Activated T-helper 17 cell treated with anti-CD3 and anti-CD28 coated beads, Interleukin-2, amount 50 U/mL, for 72 hours (primary cell): ENCODE measurements around the gene ZBTB21. TPM values are rescaled to one million over a fixed set of nuclear protein-coding genes. Genes with fewer than 3 reads are reported as not detected.
"Not testable (repeated sequence)": the region's sequence is repeated elsewhere in the genome, so short reads cannot be mapped to it uniquely, and the experiment has no call there.

Source experiments
- ATAC-seq: fragments of 150-1000 bp; cut with Tn5 transposase; replicated peaks from 2 replicates; pipeline ENCODE4 v1.10.0; 2021; ENCODE audit warnings: mild to moderate bottlenecking, moderate library complexity
- H3K27ac Mint-ChIP-seq: one replicate; pipeline ENCODE4 v1.8.0; 2022; ENCODE audit warnings: mixed read lengths
- H3K27me3 Mint-ChIP-seq: one replicate; pipeline ENCODE4 v1.8.0; 2022; ENCODE audit warnings: mixed read lengths
- H3K36me3 Mint-ChIP-seq: one replicate; pipeline ENCODE4 v1.8.0; 2022; ENCODE audit warnings: low read depth, mild to moderate bottlenecking, mixed read lengths
- H3K4me1 Mint-ChIP-seq: one replicate; pipeline ENCODE4 v1.8.0; 2022; ENCODE audit warnings: mixed read lengths
- H3K4me3 Mint-ChIP-seq: one replicate; pipeline ENCODE4 v1.8.0; 2022; ENCODE audit warnings: mild to moderate bottlenecking, mixed read lengths
- H3K9me3 Mint-ChIP-seq: one replicate; pipeline ENCODE4 v1.8.0; 2022; ENCODE audit warnings: mixed read lengths
- total RNA-seq, 2 donors: library from RNA; stranded (reverse); gene quantifications; one replicate each; pipeline ENCODE4 v1.2.3, GENCODE V29; 2022

Gene ZBTB21
- total RNA-seq, 2 donors from 2014 or later: 18.5 to 37.2 TPM

DNA sequence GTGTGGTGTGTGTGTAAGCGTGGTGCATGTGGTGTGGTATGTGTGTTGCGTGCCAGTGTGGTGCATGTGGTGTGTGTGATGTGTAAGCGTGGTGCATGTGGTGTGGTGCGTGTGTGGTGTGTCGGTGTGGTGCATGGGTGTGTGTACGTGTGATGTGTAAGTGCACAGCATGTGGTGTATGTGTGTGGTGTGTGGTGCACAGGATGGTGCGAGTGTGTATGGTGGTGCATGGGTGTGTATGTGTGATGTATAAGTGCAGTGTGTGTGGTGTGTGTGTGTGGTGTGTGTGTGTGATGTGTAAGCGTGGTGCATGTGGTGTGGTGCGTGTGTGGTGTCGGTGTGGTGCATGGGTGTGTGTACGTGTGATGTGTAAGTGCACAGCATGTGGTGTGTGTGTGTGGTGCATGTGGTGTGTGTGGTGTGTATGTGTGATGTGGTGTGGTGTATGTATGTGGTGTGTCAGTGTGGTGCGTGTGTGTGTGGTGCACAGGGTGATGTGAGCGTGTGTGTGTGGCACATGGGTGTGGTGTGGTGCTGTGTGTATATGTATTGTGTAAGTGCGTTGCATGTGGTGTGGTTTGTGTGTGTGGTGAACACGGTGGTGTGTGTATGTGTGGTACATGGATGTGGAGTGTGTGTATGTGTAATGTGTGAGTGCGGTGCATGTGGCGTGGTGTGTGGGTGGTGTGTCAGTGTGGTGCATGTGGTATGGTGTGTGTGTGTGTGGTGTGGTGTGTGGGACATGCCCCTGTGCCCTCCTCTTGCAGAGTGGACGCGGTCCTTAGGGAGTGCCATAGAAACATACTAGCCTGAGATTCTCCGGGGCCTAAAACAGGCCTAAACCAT lies 55.3 kb downstream of the ZBTB21 start:
- H3K27ac Mint-ChIP-seq: no peak overlapping the region
- peaks cover 13% of the 10 kb centered on the region for H3K4me1 Mint-ChIP-seq
- no peak for ATAC-seq
- H3K27me3 Mint-ChIP-seq: peaks cover 10% of the 10 kb centered on the region
- H3K36me3 Mint-ChIP-seq: no peaks in the 10 kb centered on the region
- peak overlapping the region; percentile 10 for H3K4me3 Mint-ChIP-seq
- no peaks in the 10 kb centered on the region for H3K9me3 Mint-ChIP-seq

DNA sequence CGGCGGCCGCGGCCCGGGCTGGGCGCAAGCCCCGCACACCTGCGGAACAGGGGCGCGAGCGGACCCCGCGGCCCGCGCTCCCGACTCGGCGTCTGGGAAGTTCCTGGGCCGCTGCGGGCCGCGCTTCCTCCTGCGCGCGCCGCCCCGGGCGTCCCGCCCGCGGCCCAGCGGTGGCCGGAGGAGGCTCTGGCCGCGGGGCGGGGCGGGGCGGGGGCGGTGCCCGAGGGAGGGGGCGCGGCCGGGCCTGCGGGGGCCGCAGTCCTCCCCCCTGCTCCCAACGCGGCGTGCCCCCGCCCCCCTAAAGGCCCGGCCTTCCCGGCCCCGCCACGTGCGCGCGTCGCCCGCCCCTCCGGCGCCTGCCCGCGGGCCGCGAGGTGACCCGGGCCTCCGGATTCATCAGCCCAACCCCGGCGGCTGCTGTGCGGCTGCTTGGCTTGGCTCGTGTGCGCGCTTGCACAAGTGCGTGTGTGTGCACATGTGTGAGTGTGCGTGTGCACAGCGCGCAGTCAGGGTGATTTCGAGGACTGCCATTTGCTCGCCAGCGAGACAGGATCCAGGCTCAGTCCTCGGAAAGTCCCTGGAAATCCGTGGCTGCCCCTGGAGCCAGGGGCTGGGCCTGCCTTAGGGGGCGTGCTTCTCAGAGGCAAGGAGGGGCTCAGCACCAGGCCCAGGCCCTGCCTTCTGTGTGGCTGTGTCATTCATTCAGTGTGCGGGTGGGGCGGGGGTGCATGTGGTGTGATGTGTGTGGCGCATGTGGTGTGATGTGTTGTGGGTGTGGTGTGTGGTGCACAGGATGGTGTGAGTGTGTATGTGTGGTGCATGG lies 56.1 kb downstream of the ZBTB21 start, which contains the start of gene C2CD2:
C2CD2 (minus strand) TSS at position 188 of the 823 bp plus-strand sequence. CDS start 370 bp downstream, outside the sequence.
- H3K27ac Mint-ChIP-seq: no peak within 1 kb of the TSS
- H3K9me3 Mint-ChIP-seq: no peaks in the 10 kb centered on the region
- H3K4me3 Mint-ChIP-seq: peak within 1 kb of the TSS; percentile 47
- ATAC-seq: peak; percentile 54
- peaks cover 10% of the 10 kb centered on the region for H3K27me3 Mint-ChIP-seq
- no peaks in the 10 kb centered on the region for H3K36me3 Mint-ChIP-seq
- peaks cover 13% of the 10 kb centered on the region for H3K4me1 Mint-ChIP-seq

DNA sequence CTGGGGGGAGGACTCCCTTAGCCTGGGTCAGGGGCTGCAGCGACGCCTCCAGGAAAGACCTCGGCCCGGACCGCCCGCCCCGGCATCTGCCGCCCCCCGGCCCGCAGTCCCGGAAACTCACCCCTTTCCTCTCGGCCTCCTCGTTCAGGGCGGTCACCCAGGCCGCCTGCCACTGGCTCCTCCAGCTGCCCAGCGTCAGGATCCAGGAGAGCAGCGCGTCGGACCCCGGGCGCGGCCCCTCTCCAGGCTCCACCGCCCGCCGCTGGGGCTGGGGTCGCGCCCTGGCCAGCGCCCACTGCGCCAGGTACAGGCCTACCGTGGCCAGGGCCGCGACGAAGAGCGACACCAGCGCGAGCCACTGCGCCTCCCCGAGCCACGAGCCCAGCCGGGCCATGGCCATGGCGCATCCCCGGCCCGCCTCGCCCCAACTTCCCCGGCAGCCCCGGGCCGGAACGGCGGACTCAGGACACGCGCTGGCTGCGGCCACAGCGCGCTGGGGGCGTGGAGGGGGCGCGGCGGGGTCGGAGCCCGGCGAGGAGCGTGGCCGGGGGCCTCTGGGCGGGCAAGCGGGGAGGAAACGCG lies 56.8 kb downstream of the ZBTB21 start:
- H3K9me3 Mint-ChIP-seq: no peaks in the 10 kb centered on the region
- H3K27ac Mint-ChIP-seq: no peak overlapping the region
- H3K36me3 Mint-ChIP-seq: no peaks in the 10 kb centered on the region
- peaks cover 10% of the 10 kb centered on the region for H3K27me3 Mint-ChIP-seq
- H3K4me3 Mint-ChIP-seq: peak overlapping the region; percentile 47
- ATAC-seq: peak; percentile 43
- H3K4me1 Mint-ChIP-seq: peaks cover 13% of the 10 kb centered on the region

DNA sequence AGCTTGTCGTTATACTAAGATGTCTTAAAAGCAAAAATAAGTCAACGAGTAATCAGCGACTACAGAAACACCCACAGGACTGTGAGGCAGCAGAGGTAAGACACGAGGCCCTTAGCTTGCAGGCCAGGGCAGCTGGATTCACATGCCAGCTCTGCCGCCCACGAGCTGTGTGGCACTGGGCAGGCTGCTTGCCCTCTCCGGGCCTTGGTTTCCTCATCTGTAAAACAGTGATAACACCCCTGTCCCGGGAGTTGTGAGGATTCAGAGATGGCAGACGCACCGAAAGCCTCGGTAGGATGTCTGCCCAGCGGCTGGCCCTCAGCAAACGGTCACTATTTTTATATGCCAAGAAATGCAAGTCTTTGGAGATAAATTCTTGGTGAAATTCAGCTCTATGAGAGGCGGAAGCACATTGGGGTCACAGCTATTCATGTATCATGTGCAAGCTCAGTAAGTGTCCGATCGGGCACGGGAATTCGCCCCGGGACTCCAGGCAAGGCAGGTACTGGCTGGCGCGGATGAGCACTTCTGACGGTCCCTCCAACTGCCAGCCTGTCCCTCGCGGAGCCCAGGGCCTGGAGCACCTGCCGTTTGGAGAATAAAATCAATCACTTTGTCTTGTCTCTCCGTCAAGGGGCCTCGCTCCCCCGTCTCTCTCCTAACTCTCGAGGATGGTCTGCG lies 57.5 kb downstream of the ZBTB21 start:
- Mint-ChIP-seq H3K4me3 (peak overlapping the region; percentile 47), H3K36me3 (no peaks in the 10 kb centered on the region), H3K27ac (no peak overlapping the region), H3K27me3 (peaks cover 10% of the 10 kb centered on the region), H3K4me1 (peaks cover 13% of the 10 kb centered on the region), H3K9me3 (no peaks in the 10 kb centered on the region)
- ATAC-seq: no peak

DNA sequence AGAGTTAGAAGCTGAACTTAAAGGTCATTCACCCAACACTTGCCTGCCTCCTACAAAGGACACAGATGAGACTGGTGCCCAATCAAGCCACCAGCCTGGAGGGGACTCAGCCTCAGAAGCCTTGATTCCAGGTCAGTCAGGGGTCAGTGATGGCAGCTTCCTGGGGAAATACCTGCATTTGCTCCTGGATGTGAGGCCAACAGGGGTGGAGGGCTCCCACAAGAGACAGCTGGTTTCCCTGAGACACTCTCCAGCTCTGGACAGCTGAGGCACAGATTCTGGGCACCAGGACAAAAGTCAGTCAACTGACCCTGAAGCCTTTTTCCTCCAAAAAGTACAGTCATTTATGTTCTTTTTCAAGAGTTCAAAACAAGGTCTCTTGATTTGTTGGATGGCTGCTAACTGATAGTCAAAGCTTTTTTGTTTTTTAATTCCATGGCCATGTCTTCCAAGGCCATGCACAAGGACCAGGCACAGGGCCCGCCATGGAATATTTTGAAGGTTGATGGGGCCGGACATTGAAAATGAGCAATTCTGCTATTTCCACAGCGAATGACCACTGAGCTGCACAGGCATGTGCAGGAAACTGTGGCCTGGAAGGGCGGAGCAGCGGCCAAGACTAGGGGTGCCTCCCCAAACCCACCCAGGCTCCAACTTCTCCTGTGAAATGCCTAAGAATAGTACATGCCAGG lies 58.1 kb downstream of the ZBTB21 start:
- H3K4me3 Mint-ChIP-seq: peak overlapping the region; percentile 47

DNA sequence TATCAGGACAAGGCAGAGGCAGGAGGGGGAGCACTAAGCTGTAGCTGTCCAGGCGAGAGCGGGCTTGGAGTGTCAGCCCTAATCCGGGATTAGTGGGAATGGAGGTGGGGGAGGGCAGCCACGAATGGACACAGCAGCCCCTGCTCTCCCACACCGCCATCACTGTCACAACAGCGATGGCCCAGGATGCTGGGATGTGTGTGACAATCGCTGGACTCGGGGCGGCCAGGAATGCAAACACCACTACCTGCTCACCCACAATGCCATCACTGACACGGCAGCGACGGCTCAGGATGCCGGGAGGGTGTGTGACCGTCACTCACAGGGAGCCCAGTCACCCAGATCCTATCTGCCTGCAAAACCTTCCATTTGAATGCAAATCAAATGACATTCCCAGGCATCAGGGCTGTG lies 59.2 kb downstream of the ZBTB21 start:
- Mint-ChIP-seq H3K36me3 (no peaks in the 10 kb centered on the region), H3K27me3 (peaks cover 10% of the 10 kb centered on the region), H3K4me3 (no peak overlapping the region), H3K9me3 (no peaks in the 10 kb centered on the region), H3K4me1 (peaks cover 9% of the 10 kb centered on the region), H3K27ac (no peak overlapping the region)
- no peak for ATAC-seq

More for the DNA sequence above, 58.1 kb downstream of the ZBTB21 start:
- no peaks in the 10 kb centered on the region for H3K9me3 Mint-ChIP-seq
- H3K4me1 Mint-ChIP-seq: peaks cover 11% of the 10 kb centered on the region
- no peak for ATAC-seq
- no peak overlapping the region for H3K27ac Mint-ChIP-seq
- no peaks in the 10 kb centered on the region for H3K36me3 Mint-ChIP-seq
- peaks cover 10% of the 10 kb centered on the region for H3K27me3 Mint-ChIP-seq

DNA sequence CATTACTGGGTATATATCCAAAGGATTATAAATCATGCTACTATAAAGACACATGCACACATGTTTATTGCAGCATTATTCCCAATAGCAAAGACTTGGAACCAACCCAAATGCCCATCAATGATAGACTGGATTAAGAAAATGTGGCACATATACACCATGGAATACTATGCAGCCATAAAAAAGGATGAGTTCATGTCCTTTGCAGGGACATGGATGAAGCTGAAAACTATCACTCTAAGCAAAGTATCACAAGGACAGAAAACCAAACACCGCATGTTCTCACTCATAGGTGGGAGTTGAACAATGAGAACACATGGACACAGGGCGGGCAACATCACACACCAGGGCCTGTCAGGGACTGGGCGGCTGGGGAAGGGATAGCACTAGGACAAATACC lies 60.5 kb downstream of the ZBTB21 start:
- not testable (repeated sequence) for H3K4me3 Mint-ChIP-seq, H3K9me3 Mint-ChIP-seq, H3K27ac Mint-ChIP-seq, H3K4me1 Mint-ChIP-seq, H3K27me3 Mint-ChIP-seq, H3K36me3 Mint-ChIP-seq, ATAC-seq

DNA sequence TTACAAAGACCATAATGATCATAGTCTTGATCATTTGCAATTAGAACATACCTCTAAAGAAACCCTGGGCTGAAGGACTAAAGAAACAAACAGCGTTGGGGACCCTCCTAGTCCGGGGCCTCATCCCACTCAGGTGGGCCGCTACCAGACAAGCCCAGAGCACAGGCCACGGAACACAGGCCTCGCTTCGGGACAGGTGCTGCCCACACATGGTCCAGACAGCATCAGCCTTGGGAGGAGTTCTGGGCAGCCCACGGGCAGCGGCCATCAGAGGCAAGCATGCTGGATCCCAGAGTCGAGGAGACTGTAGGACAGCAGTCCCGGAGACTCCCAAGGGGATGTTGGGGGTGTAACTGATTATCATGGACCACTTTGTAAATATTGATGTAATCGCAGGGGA lies 61.3 kb downstream of the ZBTB21 start:
- ATAC-seq: no peak
- no peak overlapping the region for H3K27ac Mint-ChIP-seq
- H3K4me3 Mint-ChIP-seq: no peak overlapping the region
- no peaks in the 10 kb centered on the region for H3K4me1 Mint-ChIP-seq
- H3K36me3 Mint-ChIP-seq: no peaks in the 10 kb centered on the region
- H3K9me3 Mint-ChIP-seq: no peaks in the 10 kb centered on the region
- no peaks in the 10 kb centered on the region for H3K27me3 Mint-ChIP-seq

DNA sequence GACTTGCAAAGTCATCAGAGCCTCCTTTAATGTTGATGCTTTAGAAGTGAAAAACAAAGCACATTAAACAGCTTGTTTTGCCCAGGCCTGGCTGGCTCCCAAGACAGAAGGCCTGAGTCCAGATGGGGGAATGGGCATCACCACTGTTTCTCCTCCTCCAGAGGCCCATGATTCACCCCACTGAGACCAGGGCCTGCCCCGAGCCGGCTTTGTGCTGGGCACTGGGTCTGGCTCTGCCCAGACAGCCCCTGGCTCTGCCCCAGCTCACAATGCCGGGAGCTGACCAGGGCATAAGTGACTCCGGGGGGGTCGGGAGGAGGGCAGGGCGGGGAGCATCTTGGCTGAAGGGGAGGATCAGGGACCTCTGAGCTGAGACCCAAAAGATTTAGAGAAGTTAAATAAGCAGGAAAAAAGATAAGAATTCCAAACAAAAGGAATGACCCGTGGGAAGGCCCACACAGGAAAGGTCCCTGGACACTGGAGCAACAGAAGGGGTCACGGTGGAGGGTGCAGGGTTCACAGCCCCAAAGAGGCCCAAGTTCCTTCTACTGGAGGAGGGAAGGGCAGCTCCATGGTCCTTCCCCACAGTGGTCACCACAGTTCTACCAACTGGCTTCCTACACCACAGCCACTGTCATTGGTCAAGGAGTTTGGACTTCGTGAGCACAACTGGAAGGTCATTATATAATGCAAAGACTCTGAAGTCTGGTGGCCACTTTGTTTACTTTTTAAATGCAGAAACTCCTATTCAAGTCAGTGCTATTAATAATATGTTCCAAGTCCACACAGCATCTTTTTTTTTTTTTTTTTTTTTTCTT lies 61.9 kb downstream of the ZBTB21 start:
- Mint-ChIP-seq H3K27ac (no peak overlapping the region), H3K4me3 (no peak overlapping the region), H3K4me1 (no peaks in the 10 kb centered on the region), H3K9me3 (no peaks in the 10 kb centered on the region), H3K27me3 (no peaks in the 10 kb centered on the region), H3K36me3 (no peaks in the 10 kb centered on the region)
- no peak for ATAC-seq

DNA sequence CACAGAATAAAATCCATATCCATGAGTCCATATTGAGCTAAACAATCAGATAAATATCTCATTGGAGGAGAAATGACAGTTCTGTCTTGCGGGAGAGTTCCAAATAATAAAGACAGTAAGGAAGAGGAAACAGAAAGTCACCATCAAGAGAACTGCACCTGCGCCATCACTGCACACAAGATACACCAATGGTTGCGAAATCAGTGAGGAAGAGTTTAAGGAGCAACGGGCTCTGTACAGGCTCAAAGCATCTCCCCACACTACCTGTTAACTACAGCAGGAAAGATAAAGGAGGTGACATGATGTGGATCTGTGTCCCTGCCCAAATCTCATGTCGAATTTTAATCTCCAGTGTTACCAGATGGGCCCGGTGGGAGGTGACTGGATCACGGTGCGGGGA lies 64.2 kb downstream of the ZBTB21 start:
- no peak for ATAC-seq
- H3K36me3 Mint-ChIP-seq: no peaks in the 10 kb centered on the region
- no peaks in the 10 kb centered on the region for H3K27me3 Mint-ChIP-seq
- H3K9me3 Mint-ChIP-seq: no peaks in the 10 kb centered on the region
- H3K4me3 Mint-ChIP-seq: no peak overlapping the region
- no peaks in the 10 kb centered on the region for H3K4me1 Mint-ChIP-seq
- H3K27ac Mint-ChIP-seq: no peak overlapping the region

DNA sequence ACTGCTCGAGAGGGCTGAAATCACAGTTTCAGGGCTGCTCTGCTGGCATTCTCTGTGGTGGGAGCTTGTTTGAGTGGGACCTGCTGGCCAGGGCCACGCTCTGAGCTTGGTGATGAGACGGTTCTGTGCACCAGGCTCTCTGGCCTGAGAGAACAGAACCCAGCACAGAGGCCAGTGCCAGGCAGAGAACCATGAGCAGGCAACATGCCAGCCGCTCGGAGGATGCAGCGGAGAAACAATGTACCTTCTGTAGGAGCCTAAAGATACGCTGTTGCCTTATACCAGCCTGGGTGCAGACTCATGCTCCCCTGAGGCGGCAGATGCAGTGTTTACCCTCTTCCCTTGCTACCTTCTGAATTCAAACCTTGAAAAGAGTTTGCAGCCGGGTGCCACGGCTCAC lies 66.3 kb downstream of the ZBTB21 start:
- Mint-ChIP-seq H3K27me3 (no peaks in the 10 kb centered on the region), H3K4me1 (no peaks in the 10 kb centered on the region), H3K27ac (no peak overlapping the region), H3K4me3 (no peak overlapping the region), H3K36me3 (no peaks in the 10 kb centered on the region), H3K9me3 (no peaks in the 10 kb centered on the region)
- ATAC-seq: no peak

DNA sequence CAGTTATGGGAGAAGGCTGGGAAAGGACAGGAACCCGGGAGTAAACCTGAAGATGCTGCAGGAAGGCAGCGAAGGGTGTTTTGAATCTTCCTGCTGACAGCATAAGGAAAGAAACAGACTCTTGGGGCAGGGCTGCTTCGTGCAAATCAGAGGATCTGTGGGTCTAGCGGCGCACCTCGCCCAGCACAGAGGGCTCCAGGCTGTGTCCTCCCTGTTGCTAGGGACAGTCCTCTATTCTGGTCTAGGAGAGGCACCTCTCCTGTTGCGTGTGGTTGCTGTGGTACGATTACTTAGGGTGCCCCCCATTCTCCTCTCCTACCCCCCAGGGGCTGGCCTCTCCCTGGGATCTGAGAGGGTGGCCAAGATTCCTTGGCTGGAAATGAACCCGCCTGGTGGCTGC lies 67.7 kb downstream of the ZBTB21 start:
- Mint-ChIP-seq H3K36me3 (no peaks in the 10 kb centered on the region), H3K9me3 (no peaks in the 10 kb centered on the region), H3K4me1 (no peaks in the 10 kb centered on the region), H3K4me3 (no peak overlapping the region), H3K27ac (no peak overlapping the region), H3K27me3 (no peaks in the 10 kb centered on the region)
- ATAC-seq: no peak

DNA sequence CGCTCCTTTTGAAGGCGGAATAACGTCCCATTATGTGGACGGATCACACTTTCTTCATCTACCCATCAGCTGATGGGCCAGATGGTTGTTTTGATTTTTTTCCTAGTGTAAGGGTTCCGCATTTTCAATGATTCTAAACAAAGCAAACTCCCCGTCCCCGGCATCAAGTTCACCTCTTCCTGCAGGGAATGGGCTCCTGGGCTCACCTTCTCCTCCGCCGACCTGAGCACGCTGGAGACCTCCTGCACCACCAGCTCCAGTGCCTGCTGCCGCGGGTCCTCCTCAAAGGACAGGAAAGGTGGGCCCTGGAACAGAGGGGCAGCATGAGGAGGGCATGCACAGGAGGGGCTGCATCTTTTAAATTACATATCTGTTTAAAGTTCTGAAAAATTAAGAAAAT lies 68.2 kb downstream of the ZBTB21 start:
- Mint-ChIP-seq H3K27ac (no peak overlapping the region), H3K27me3 (no peaks in the 10 kb centered on the region), H3K4me3 (no peak overlapping the region), H3K9me3 (no peaks in the 10 kb centered on the region), H3K4me1 (no peaks in the 10 kb centered on the region), H3K36me3 (no peaks in the 10 kb centered on the region)
- ATAC-seq: no peak
